GM21717 (cell line): ENCODE measurements around the gene MAP4K4.

Source experiments
- ATAC-seq: cut with Tn5 transposase; IDR thresholded peaks from one replicate; pipeline ENCODE4 v1.9.1; 2021; ENCODE audit warnings: mild to moderate bottlenecking, moderate library complexity; ENCODE audit not compliant: unreplicated experiment

The MAP4K4 gene

GRCh38 chr2:101811226-101812015 lies 113.9 kb downstream of the MAP4K4 start:
- no peak for ATAC-seq

GRCh38 chr2:101812226-101812625 lies 114.7 kb downstream of the MAP4K4 start:
- ATAC-seq, result no peak

GRCh38 chr2:101814752-101815151 lies 117.2 kb downstream of the MAP4K4 start:
- no peak for ATAC-seq

- ATAC-seq, result no peak
Observed at GRCh38 chr2:101815154-101815553, 117.6 kb downstream of the MAP4K4 start.

GRCh38 chr2:101815739-101816391 lies 118.4 kb downstream of the MAP4K4 start:
- ATAC-seq, result no peak

- no peak for ATAC-seq
Observed at GRCh38 chr2:101816598-101816997, 119.1 kb downstream of the MAP4K4 start.

GRCh38 chr2:101817481-101817880 lies 120.0 kb downstream of the MAP4K4 start:
- no peak for ATAC-seq

- no peak for ATAC-seq
Observed at GRCh38 chr2:101818531-101819451, 121.3 kb downstream of the MAP4K4 start.

- no peak for ATAC-seq
Observed at GRCh38 chr2:101820519-101820918, 123.0 kb downstream of the MAP4K4 start.

GRCh38 chr2:101821059-101821805 lies 123.7 kb downstream of the MAP4K4 start:
- no peak for ATAC-seq

GRCh38 chr2:101821828-101822458 lies 124.4 kb downstream of the MAP4K4 start:
- ATAC-seq, result no peak

GRCh38 chr2:101823347-101823791 lies 125.9 kb downstream of the MAP4K4 start:
- ATAC-seq, result peak; percentile 67

- no peak for ATAC-seq
Observed at GRCh38 chr2:101823859-101824258, 126.4 kb downstream of the MAP4K4 start.

GRCh38 chr2:101826716-101827115 lies 129.2 kb downstream of the MAP4K4 start:
- ATAC-seq, result no peak

GRCh38 chr2:101827246-101827645 lies 129.7 kb downstream of the MAP4K4 start:
- ATAC-seq, result no peak

GRCh38 chr2:101828257-101828656 lies 130.8 kb downstream of the MAP4K4 start:
- no peak for ATAC-seq

GRCh38 chr2:101828673-101829334 lies 131.3 kb downstream of the MAP4K4 start:
- no peak for ATAC-seq

- ATAC-seq, result no peak
Observed at GRCh38 chr2:101829429-101829828, 131.9 kb downstream of the MAP4K4 start.

GRCh38 chr2:101830146-101830545 lies 132.6 kb downstream of the MAP4K4 start:
- no peak for ATAC-seq

GRCh38 chr2:101830555-101830954 lies 133.0 kb downstream of the MAP4K4 start:
- ATAC-seq, result no peak
